Activated B cell treated with CpG ODN at 0.5 μM for 24 hours (primary cell): Measurements from ENCODE around the gene NDUFB7. TPM values are rescaled to one million over a fixed set of nuclear protein-coding genes. Genes with fewer than 3 reads are reported as not detected.
A peak's percentile ranks its signal among the peaks of the same experiment; 100 is the strongest.

ENCODE experiments used
- ATAC-seq: fragments of 200-7000 bp; cut with Tn5 transposase; one replicate; pipeline ENCODE4 v1.10.0; 2021; ENCODE audit warnings: low read depth, mild to moderate bottlenecking, moderate library complexity
- CTCF ChIA-PET: fragments of 350-600 bp; sonication (Branson Sonifier 250); formaldehyde crosslinking; loops from one replicate; lab custom pipeline; 2021; ENCODE audit warnings: antibody characterized with exemption; lab: Charles Lee
- POLR2A ChIA-PET: fragments of 350-600 bp; sonication (Branson Sonifier 250); formaldehyde crosslinking; loops from one replicate; lab custom pipeline; 2021; ENCODE audit warnings: antibody characterized with exemption; lab: Charles Lee
- DNase-seq: peaks from one replicate; pipeline ENCODE4 v3.0.0; 2022
- H3K27ac Mint-ChIP-seq: one replicate; pipeline ENCODE4 v1.8.0; 2020; ENCODE audit warnings: mixed read lengths
- H3K27me3 Mint-ChIP-seq: one replicate; pipeline ENCODE4 v1.8.0; 2021; ENCODE audit warnings: mixed read lengths
- H3K36me3 Mint-ChIP-seq: one replicate; pipeline ENCODE4 v1.8.0; 2021; ENCODE audit warnings: low read depth, mixed read lengths
- H3K4me1 Mint-ChIP-seq: one replicate; pipeline ENCODE4 v1.8.0; 2021; ENCODE audit warnings: mixed read lengths
- H3K4me3 Mint-ChIP-seq: one replicate; pipeline ENCODE4 v1.8.0; 2020; ENCODE audit warnings: mild to moderate bottlenecking, mixed read lengths
- H3K9me3 Mint-ChIP-seq: one replicate; pipeline ENCODE4 v1.8.0; 2020; ENCODE audit warnings: mixed read lengths
- CTCF ChIP-seq: fragments of 200-600 bp; IDR thresholded peaks from one replicate; pipeline ENCODE4 v1.8.0; 2022; ENCODE audit warnings: antibody characterized with exemption, mild to moderate bottlenecking
- intact Hi-C: fragments of 100-400 bp; cut with micrococcal nuclease; formaldehyde crosslinking; loops from one replicate; pipeline ENCODE4 v1.15.1; 2024
- total RNA-seq: library from RNA; stranded (reverse); gene quantifications from 2 replicates; pipeline ENCODE4 v1.2.3, GENCODE V29; 2022

The NDUFB7 gene
- total RNA-seq, 1 donor from 2014 or later = 108 TPM

DNA sequence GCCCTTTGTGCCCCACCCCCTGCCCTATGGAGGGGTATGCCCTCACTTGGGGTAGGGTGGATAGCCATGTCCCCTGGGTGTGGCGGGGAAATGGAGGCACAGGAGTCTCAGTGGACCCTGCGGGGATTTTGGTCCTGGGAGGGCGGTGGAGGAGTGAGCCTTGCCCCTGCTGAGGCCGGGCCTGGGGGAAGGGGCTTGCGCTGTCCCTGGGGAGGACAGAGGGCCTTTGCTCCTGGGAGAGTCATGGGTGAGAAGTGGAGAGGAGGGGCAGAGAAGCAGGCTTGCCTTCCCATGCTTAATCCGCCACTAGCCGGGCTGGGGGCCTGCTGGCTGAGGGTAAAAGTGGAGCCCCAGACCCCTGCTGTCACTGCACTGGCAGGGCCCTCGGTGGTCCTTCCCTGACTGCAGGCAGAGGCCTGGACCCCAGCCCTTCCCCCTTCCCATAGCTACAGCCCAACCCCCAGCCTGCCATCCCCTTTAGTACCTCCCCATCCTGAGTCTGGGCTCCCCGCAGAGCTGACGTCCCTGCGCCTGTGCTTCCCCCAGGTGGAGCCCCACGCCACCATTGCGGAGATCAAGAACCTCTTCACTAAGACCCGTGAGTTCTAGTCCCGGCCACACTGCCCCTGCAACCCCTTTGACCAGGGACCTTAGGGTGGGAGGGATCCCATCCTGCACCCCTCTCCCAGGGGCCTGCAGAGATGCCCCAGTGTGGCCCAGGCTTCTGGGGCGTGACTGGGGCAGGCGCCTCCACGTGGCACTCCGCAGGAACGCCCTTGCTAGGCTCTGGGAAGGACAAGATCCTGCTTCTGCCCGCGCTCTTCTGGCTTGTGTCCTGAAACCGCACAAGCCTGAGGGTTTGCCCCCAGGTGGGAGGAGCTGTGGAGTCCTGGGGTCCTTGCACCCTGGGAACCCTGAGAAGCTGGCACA lies 8.9 kb downstream of the NDUFB7 start:
- no peak overlapping the region for H3K4me3 Mint-ChIP-seq
- intact Hi-C loops = no loop called here
- H3K27me3 Mint-ChIP-seq = no peaks in the 10 kb centered on the region
- DNase-seq (no peak), ATAC-seq (no peak)
- peaks cover 18% of the 10 kb centered on the region for H3K4me1 Mint-ChIP-seq
- TF ChIP-seq CTCF = no peak
- ChIA-PET CTCF (no interaction called here), POLR2A (interaction anchor here (0.6 kb wide), 1 partner anchor 74 kb away, joined by 3 read pairs; no protein-coding TSS in a partner anchor)
- H3K36me3 Mint-ChIP-seq = peaks cover 31% of the 10 kb centered on the region
- H3K9me3 Mint-ChIP-seq = no peaks in the 10 kb centered on the region
- no peak overlapping the region for H3K27ac Mint-ChIP-seq

GRCh38 chr19:14561847-14562351 lies 10.0 kb downstream of the NDUFB7 start:
- Mint-ChIP-seq H3K27ac (no peak overlapping the region), H3K9me3 (no peaks in the 10 kb centered on the region), H3K27me3 (no peaks in the 10 kb centered on the region), H3K36me3 (peaks cover 21% of the 10 kb centered on the region), H3K4me1 (peaks cover 10% of the 10 kb centered on the region), H3K4me3 (no peak overlapping the region)
- ChIA-PET POLR2A (interaction anchor here (0.6 kb wide), 1 partner anchor 75 kb away, joined by 3 read pairs; no protein-coding TSS in a partner anchor), CTCF (no interaction called here)
- ATAC-seq (no peak), DNase-seq (no peak)
- intact Hi-C loops = no loop called here
- no peak for TF ChIP-seq CTCF

- ChIA-PET POLR2A (no interaction called here), CTCF (no interaction called here)
- Mint-ChIP-seq H3K9me3 (no peaks in the 10 kb centered on the region), H3K4me3 (no peak overlapping the region), H3K36me3 (peaks cover 17% of the 10 kb centered on the region), H3K27me3 (no peaks in the 10 kb centered on the region), H3K27ac (no peak overlapping the region), H3K4me1 (peaks cover 16% of the 10 kb centered on the region)
- DNase-seq = no peak
- intact Hi-C loops = no loop called here
- no peak for ATAC-seq
- TF ChIP-seq CTCF = no peak
Measured at GRCh38 chr19:14561249-14561648, 10.6 kb downstream of the NDUFB7 start.

GRCh38 chr19:14560776-14561108 lies 11.1 kb downstream of the NDUFB7 start:
- peaks cover 12% of the 10 kb centered on the region for H3K36me3 Mint-ChIP-seq
- DNase-seq = no peak
- intact Hi-C loops = no loop called here
- no peak for ATAC-seq
- no peak for TF ChIP-seq CTCF
- H3K4me3 Mint-ChIP-seq = no peak overlapping the region
- no peak overlapping the region for H3K27ac Mint-ChIP-seq
- no peaks in the 10 kb centered on the region for H3K27me3 Mint-ChIP-seq
- no peaks in the 10 kb centered on the region for H3K9me3 Mint-ChIP-seq
- CTCF ChIA-PET = no interaction called here
- POLR2A ChIA-PET = no interaction called here
- H3K4me1 Mint-ChIP-seq = peaks cover 21% of the 10 kb centered on the region

DNA sequence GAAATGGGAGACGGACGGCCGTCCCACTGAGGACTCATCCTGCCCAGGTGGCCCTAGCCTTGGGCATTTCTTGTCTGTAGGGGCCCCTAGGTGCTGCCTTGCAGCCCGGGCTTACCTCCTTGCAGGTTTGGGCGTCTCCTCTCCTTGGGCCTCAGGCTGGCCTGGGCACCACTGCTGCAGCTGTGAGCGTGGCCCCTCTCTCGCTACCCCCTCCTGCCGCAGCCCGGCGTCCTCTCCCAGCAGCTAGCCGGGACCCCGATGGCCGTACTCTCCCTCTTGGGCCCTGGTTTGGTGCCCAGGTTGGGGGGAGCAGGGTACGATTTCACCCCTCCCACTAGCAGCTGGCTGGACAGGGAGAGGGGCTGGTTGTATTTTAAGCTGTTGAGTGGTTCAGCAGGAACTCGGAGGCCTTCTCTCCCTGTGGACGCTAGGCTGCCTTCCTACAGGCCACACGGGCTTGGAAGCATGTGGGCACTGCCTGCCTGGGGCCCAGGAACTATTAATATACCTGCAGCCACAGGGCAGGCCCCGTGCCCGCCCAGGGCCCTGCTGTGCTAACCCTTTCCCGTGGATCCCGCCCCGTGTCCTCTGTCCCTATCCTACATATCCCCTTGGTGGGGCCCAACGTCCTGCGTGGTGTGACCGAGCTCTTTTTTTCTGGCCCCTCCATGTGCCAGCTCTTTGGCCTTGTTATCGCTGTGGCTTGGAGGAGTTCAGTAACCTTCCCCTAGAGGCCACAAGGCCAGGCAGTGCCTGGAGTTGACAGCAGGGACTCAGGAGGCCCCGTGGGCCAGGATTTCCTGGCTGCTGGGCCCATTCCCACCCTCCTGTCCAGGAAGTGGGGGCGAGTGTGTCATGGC lies 11.7 kb downstream of the NDUFB7 start:
- TF ChIP-seq CTCF = no peak
- POLR2A ChIA-PET = no interaction called here
- no peak for DNase-seq
- H3K9me3 Mint-ChIP-seq = no peaks in the 10 kb centered on the region
- H3K4me1 Mint-ChIP-seq = peaks cover 21% of the 10 kb centered on the region
- H3K27ac Mint-ChIP-seq = peak overlapping the region; percentile 50
- peaks cover 8% of the 10 kb centered on the region for H3K36me3 Mint-ChIP-seq
- intact Hi-C loops = no loop called here
- H3K4me3 Mint-ChIP-seq = no peak overlapping the region
- CTCF ChIA-PET = no interaction called here
- H3K27me3 Mint-ChIP-seq = no peaks in the 10 kb centered on the region
- ATAC-seq = no peak
